ENCODE measurements around the gene PPP2R2D.

PPP2R2D gene

GRCh38 chr10:131868436-131868835, 32.4 kb upstream of the PPP2R2D start:
- no peak for DNase-seq

- DNase-seq: no peak
Measured at GRCh38 chr10:131869344-131869743, 31.5 kb upstream of the PPP2R2D start.

- no peak for DNase-seq
Measured at GRCh38 chr10:131870411-131870810, 30.4 kb upstream of the PPP2R2D start.

GRCh38 chr10:131870831-131871672, 29.8 kb upstream of the PPP2R2D start:
- no peak for DNase-seq

DNA sequence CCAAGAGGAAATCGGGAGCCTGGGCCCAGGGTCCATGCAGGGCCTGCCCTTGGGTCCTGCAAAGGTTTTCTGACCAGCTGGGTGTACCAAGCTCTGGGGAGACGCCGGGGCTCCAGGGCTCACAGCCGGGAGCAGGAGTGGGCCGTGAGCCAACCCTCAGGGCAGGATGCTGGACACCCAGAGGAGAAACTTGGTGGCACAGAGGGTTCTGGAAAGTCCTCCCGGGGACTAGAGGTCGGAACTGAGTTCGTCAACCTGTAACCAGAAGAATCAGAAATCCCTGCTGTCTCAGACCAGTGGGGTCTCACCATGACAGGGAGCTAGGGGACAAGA, 29.2 kb upstream of the PPP2R2D start:
- DNase-seq: no peak

GRCh38 chr10:131872011-131872826, 28.6 kb upstream of the PPP2R2D start:
- DNase-seq: no peak

DNA sequence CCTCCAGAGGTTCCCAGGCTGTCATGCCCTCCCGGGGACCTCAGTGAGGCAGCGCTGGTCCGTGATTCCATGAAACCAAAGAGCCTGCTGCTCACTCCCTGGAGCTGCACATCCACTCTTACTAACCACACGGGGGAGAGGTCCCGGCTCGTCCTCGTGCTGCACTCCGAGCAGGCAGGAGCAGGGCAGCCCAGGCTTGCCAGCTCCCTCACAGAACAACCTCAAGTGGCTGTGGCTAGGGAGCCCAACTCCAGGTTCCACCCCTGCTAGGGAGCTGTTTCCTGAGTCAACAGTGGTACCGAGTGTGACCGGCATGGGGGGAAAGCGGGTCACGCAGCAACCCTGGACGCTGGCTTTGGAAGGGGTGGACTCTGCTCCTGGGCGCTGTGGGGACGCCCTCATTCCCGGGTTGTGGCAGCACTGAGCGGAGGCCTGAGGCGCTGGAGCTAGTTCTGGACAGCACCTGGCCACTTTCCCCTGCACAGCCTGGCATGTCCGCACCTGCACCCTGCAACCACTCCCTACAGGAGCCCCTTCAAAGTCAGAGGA, 27.9 kb upstream of the PPP2R2D start:
- DNase-seq: no peak

DNA sequence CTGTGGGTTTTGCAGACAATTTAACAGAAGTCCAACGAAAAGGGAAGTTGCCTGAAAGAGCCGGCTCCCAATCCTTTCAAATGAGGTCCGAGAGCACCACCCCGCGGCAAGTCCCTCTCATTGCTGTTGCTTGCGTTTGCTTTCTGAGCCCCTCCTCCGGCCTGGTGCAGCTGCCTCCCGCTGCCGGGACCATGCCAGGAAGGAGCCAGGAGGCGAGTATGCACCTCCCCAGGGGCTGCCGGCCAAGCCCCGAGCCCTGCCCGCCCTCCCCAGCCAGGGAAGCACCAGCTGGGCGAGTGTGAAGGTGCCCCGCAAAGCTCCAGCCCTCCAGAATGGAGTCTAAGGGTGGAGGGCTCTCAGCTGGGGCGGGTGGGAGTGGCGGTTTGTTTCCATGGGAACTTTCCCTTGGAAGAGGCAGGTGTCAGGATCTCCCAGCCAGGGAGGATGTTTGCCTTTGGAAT, 25.8 kb upstream of the PPP2R2D start:
- DNase-seq: peak; percentile 83

DNA sequence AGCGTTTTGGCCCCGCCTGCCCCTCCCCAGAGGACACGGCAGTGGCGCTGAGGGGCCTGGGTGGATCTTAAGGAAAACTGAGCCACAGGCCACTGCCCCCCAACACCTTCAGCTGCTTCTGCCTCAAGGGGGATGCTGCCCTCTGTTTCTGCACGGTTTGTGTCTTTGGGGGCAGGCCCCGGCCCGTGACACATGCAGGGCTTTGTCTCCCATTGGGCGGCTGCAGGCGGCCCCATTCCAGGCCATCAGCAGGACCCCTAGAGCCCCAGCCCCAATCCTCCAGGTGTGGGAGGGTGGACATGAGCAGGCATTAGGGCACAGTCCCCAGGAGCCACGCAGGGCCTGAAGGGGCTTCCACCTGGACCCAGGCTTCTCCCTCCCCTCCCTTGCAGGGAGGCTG, 25.3 kb upstream of the PPP2R2D start:
- DNase-seq: no peak

- no peak for DNase-seq
Measured at GRCh38 chr10:131876017-131876416, 24.8 kb upstream of the PPP2R2D start.

DNA sequence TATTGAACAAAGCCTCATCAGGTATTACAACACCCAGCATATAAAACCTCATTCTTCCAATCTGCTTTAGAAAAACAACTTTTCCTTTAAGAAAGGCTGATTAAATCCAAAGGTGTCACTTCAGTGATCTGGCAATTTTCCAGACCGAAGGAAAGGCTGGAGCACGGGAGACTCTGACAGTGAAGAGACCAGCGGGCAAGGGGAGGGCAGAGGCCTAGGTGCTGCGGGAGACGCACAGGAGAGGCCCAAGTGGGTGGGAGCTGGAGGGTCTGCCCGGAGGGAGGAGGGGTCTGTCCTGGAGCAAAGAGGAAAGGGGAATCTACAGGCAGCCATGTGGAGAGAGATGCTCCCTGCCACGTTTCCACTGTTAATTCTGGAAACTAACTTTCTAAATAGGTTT, 24.3 kb upstream of the PPP2R2D start:
- DNase-seq: no peak

GRCh38 chr10:131880016-131880590, 20.7 kb upstream of the PPP2R2D start:
- no peak for DNase-seq

DNA sequence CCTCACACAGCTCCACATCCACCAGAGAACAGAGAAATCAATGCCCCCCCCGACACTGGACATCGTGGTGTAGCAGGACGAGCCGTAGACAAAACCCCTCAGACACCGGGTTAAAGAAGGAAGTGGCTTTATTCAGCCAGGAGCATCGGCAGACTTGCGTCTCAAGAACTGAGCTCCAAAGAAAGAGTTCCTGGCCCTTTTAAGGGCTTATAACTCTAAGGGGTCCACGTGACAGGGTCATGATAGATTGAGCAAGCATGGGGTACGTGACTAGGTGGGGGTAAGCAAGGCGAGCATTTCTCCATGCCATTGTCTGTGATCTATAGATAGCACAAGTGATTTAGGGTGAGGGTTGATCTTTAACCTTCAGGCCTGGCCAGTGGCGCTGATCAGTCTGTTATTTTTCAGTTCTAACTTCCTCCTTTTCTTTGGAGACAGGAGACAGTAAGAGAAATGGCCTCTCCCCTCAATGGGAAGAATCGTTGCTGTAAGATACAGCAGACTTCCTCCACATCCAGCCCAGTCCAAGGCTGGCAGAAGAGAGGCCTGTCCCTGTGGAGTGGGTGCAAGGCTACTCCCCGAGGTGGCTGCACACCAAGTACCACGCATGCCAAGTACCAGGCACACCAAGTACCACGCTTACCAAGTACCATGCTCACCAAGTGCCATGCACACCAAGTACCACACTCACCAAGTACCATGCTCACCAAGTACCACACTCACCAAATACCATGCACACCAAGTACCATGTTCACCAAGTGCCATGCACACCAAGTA, 19.5 kb upstream of the PPP2R2D start:
- DNase-seq: no peak

DNA sequence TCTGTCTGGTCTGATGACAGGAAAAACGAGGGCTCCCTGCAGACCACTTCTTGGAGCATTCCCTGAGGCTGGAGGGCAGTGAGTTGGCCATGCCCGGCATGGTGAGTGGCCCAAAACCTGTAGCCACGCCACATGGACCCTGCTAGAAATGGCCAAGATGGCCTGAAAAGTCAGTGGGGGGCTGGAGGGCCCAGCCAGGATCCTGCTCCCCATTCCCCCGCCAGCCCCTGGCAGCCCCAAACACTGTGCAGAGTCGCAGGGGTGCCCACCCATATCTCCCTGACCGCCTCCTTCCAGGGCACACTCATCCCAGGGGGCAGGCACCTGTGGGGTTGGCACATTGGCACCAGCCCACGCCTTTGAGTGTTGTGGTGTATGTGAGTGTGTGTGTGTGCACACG, 18.7 kb upstream of the PPP2R2D start:
- DNase-seq: no peak

DNA sequence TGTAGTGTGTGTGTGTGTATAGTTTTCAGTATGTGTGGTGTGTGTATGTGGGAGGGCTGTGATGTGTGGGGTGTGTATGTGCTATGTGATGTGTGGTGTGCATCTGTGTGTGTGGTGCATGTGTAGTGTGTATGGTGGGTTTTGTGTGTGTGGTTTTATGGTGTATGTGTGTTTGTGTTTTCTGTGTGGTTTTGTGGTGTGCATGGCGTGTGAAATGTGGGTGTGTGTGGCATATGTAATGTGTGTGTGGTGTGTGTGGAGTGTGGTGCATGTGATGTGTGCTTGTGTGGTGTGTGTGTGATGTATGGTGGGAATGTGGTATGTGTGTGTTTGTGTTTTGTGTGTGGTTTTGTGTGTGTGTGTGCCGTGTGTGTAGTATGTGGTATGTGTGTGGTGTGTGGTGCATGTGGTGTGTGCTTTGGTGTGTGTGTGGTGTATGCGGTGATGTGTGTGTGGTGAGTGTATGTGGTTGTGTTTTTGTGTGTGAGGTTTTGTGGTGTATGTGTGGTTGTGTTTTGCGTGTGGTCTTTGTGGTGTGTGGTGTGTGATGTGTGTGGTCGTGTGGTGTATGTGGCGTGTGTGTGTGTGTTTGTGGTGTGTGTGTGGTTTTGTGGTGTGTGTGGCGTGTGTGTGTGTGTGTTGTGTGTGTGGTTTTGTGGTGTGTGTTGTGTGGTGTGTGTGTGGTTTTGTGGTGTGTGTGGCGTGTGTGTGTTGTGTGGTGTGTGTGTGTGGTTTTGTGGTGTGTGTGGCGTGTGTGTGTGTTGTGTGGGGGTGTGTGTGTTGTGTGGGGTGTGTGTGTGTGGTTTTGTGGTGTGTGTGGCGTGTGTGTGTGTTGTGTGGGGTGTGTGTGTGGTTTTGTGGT, 18.0 kb upstream of the PPP2R2D start:
- DNase-seq: no peak

- DNase-seq: peak; percentile 22
Measured at GRCh38 chr10:131883621-131884393, 17.0 kb upstream of the PPP2R2D start.

- peak; percentile 81 for DNase-seq
Measured at GRCh38 chr10:131885391-131886165, 15.2 kb upstream of the PPP2R2D start.

- no peak for DNase-seq
Measured at GRCh38 chr10:131886237-131886636, 14.6 kb upstream of the PPP2R2D start.

DNA sequence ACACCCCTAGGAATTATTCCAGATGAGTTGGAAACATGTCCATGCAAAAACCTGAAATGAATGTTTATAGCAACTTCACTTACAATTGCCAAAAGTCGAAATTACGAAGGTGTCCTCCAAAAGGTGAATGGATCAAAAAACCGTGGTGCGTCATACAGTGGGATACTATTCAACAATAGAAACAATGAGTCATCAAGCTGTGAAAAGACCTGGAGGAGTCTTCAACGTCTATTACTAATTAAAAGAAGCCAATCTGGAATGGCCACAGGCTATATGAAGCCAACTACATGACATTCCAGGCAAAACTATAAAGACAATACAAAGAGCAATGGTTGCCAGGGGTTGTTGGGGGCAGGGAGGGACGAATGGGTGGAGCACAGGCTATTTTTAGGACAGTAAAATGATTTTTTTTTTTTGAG, 12.6 kb upstream of the PPP2R2D start:
- no peak for DNase-seq

DNA sequence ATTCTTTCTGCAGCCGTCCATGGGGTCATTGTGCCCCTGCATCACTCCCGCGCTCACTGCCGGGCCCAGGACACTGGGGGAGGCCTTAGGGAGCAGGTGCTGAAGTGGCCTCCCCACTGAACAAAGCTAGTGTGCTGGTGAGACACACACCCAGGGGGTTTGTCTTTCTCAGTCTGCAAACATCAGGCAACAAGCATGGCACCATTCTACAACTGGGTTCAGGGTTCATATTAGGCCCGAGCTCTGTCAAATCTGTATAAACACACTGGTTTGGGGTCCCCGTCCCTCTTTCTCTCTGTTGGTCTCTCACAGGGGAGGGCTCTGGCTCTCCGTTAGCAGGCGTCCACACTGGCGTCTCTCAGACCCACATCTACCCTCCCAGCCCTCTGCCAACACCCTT, 11.1 kb upstream of the PPP2R2D start:
- no peak for DNase-seq
